Tibial nerve (tissue), 3 donors: ENCODE data around the gene ITPKC.

Experiments used
- CTCF ChIP-seq, 5 experiments: fragments of 200-600 bp in 3 of 5; fragments of 450-650 bp in 2 of 5; sonication (generic) in 3 of 5; IDR thresholded peaks; one replicate each; pipeline ENCODE4 v1.5.1; 2016 to 2019; ENCODE audit warnings: antibody characterized with exemption in 5 of 5, mild to moderate bottlenecking in 3 of 5, moderate library complexity in 2 of 5
- POLR2A ChIP-seq, 2 donors: fragments of 450-650 bp; IDR thresholded peaks; one replicate each; pipeline ENCODE4 v1.6.1; 2017; ENCODE audit warnings: antibody characterized with exemption in 2 of 2, mild to moderate bottlenecking in 2 of 2, moderate library complexity in 2 of 2

GRCh38 chr19:40689339-40690049, 27.4 kb upstream of the ITPKC start:
- TF ChIP-seq CTCF (IDR thresholded peaks at IDR 0.05) (no peak), POLR2A (IDR thresholded peaks at IDR 0.05) (no peak)
